Hepatocyte (in vitro differentiated cells): Measurements from ENCODE around the gene GNA14. TPM values are rescaled to one million over a fixed set of nuclear protein-coding genes. Genes with fewer than 3 reads are reported as not detected.
"Not testable (repeated sequence)": the region's sequence is repeated elsewhere in the genome, so short reads cannot be mapped to it uniquely, and the experiment has no call there.

ENCODE experiments used
- DNase-seq: peaks from one replicate; pipeline ENCODE4 v3.0.0-alpha.2; 2016; ENCODE audit warnings: low spot score
- H2AFZ ChIP-seq: fragments of 200-600 bp; sonication (generic); 2 replicates; pipeline ENCODE4 v1.6.0; 2016; ENCODE audit warnings: antibody characterized with exemption, mild to moderate bottlenecking
- H3K27ac ChIP-seq: fragments of 200-600 bp; sonication (generic); 2 replicates; pipeline ENCODE4 v1.5.1; 2016; ENCODE audit warnings: mild to moderate bottlenecking
- H3K27me3 ChIP-seq: fragments of 200-600 bp; sonication (generic); 2 replicates; pipeline ENCODE4 v1.6.1; 2016
- H3K36me3 ChIP-seq: fragments of 200-600 bp; sonication (generic); replicated peaks from 2 replicates; pipeline ENCODE4 v1.5.1; 2016; ENCODE audit warnings: low read depth; ENCODE audit not compliant: insufficient read depth
- H3K4me1 ChIP-seq: fragments of 200-600 bp; sonication (generic); 2 replicates; pipeline ENCODE4 v1.5.1; 2016; ENCODE audit warnings: mild to moderate bottlenecking, moderate library complexity; ENCODE audit not compliant: insufficient read depth
- H3K4me2 ChIP-seq: fragments of 200-600 bp; sonication (generic); 2 replicates; pipeline ENCODE4 v1.6.0; 2016
- H3K4me3 ChIP-seq: fragments of 200-600 bp; sonication (generic); 2 replicates; pipeline ENCODE4 v1.5.1; 2016; ENCODE audit warnings: mild to moderate bottlenecking
- H3K79me2 ChIP-seq: fragments of 200-600 bp; sonication (generic); 2 replicates; pipeline ENCODE4 v1.6.0; 2017; ENCODE audit warnings: mild to moderate bottlenecking
- H3K9me2 ChIP-seq: fragments of 200-600 bp; sonication (generic); replicated peaks from 2 replicates; pipeline ENCODE4 v1.6.0; 2017; ENCODE audit warnings: mild to moderate bottlenecking; ENCODE audit not compliant: insufficient read depth
- H3K9me3 ChIP-seq: fragments of 200-600 bp; sonication (generic); 2 replicates; pipeline ENCODE4 v1.5.1; 2016; ENCODE audit warnings: low read depth, mild to moderate bottlenecking
- H4K20me1 ChIP-seq: fragments of 200-600 bp; sonication (generic); 2 replicates; pipeline ENCODE4 v1.6.0; 2016; ENCODE audit warnings: mild to moderate bottlenecking; ENCODE audit not compliant: insufficient read depth, poor library complexity, severe bottlenecking
- EZH2 ChIP-seq: fragments of 200-600 bp; sonication (generic); IDR thresholded peaks from 2 replicates; pipeline ENCODE4 v1.6.1; 2016; ENCODE audit warnings: antibody characterized with exemption, mild to moderate bottlenecking, borderline replicate concordance
- EZH2phosphoT487 ChIP-seq: fragments of 200-600 bp; sonication (generic); IDR thresholded peaks from one replicate; pipeline ENCODE4 v1.6.1; 2018; ENCODE audit warnings: antibody characterized with exemption, mild to moderate bottlenecking, low read depth, moderate library complexity; ENCODE audit not compliant: unreplicated experiment, severe bottlenecking
- WGBS: methylation state at CpG from one replicate; pipeline ENCODE4 v1.1.6; 2016; ENCODE audit warnings: low lambda C conversion rate; ENCODE audit errors: missing lambda C conversion rate; 5-methylcytosine and 5-hydroxymethylcytosine counted together
- polyA plus RNA-seq: library from polyadenylated mRNA; unstranded; fragments of >200 nt; fragmentation: Nextera tagmentation; extraction: Ambion mirVana; gene quantifications from 2 replicates; pipeline ENCODE4 v1.2.1, GENCODE V29; 2016
- total RNA-seq: library from RNA; depleted of rRNA; stranded (reverse); fragments of >200 nt; gene quantifications from 2 replicates; pipeline ENCODE4 v1.2.3, GENCODE V29; 2014
- TF ChIP-seq, protein P1 (sequence below): fragments of 200-600 bp; sonication (generic); IDR thresholded peaks from 2 replicates; pipeline ENCODE4 v1.5.1; 2016; ENCODE audit warnings: antibody characterized with exemption, mild to moderate bottlenecking; ENCODE audit not compliant: poor library complexity

GNA14 gene
- total and polyA plus RNA-seq, 2 experiments from 2014 or later = 1.2 to 3.1 TPM

DNA sequence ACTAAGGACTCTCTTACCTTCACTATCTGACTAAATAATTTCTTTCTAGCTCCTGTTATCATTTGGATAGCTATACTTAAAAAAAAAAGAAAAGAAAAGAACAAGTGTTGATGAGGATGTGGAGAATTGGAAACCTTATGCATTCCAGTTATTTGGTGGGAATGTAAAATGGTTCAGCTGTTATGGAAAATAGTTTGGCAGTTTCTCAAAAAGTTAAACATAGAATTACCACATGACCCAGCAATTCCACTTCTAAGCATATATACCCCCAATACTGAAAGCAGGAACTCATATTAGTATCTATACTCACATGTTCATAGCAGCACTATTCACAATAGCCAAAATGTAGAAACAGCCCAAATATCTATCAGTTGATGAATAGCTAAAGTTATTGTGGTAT is 61.1 kb downstream of the GNA14 start:
- Histone ChIP-seq H3K27ac (no peak overlapping the region), H3K9me3 (no peaks in the 10 kb centered on the region), H4K20me1 (no peaks in the 10 kb centered on the region), H3K4me2 (no peak overlapping the region), H3K27me3 (no peaks in the 10 kb centered on the region), H3K4me1 (peaks cover 19% of the 10 kb centered on the region), H2AFZ (no peak overlapping the region), H3K79me2 (no peaks in the 10 kb centered on the region), H3K36me3 (no peaks in the 10 kb centered on the region), H3K9me2 (no peaks in the 10 kb centered on the region), H3K4me3 (no peak overlapping the region)
- no peak for DNase-seq
- no peak for TF ChIP-seq EZH2

DNA sequence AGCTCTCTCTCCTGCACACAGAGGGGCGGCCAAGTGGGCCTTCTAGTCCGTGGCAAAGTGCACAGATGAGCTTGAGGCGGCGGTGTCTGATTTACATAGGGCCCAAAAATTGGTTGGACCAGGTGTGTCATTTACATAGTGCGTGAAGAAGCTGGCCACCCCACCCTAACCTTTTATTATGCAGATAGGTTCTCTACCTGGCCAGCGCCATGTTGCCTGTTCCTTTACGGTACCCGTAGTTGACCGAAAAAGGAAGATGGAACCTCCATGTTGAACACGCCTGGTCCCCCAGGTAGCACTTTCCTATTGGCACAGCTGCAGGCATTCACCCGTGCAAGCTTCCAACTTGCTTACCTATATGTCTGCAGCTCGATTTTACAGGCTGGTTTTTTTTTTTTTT is 61.5 kb downstream of the GNA14 start:
- Histone ChIP-seq H3K9me2 (no peaks in the 10 kb centered on the region), H3K4me2 (no peak overlapping the region), H4K20me1 (no peaks in the 10 kb centered on the region), H3K27ac (no peak overlapping the region), H3K27me3 (no peaks in the 10 kb centered on the region), H3K79me2 (no peaks in the 10 kb centered on the region), H3K36me3 (no peaks in the 10 kb centered on the region), H3K9me3 (no peaks in the 10 kb centered on the region), H2AFZ (no peak overlapping the region), H3K4me1 (peaks cover 19% of the 10 kb centered on the region), H3K4me3 (no peak overlapping the region)
- TF ChIP-seq, protein P1, sequence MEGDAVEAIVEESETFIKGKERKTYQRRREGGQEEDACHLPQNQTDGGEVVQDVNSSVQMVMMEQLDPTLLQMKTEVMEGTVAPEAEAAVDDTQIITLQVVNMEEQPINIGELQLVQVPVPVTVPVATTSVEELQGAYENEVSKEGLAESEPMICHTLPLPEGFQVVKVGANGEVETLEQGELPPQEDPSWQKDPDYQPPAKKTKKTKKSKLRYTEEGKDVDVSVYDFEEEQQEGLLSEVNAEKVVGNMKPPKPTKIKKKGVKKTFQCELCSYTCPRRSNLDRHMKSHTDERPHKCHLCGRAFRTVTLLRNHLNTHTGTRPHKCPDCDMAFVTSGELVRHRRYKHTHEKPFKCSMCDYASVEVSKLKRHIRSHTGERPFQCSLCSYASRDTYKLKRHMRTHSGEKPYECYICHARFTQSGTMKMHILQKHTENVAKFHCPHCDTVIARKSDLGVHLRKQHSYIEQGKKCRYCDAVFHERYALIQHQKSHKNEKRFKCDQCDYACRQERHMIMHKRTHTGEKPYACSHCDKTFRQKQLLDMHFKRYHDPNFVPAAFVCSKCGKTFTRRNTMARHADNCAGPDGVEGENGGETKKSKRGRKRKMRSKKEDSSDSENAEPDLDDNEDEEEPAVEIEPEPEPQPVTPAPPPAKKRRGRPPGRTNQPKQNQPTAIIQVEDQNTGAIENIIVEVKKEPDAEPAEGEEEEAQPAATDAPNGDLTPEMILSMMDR = no peak
- TF ChIP-seq EZH2phosphoT487 (no peak), EZH2 (no peak)
- WGBS = 95% methylated on average over 12 of the region's 12 CpGs
- no peak for DNase-seq

DNA sequence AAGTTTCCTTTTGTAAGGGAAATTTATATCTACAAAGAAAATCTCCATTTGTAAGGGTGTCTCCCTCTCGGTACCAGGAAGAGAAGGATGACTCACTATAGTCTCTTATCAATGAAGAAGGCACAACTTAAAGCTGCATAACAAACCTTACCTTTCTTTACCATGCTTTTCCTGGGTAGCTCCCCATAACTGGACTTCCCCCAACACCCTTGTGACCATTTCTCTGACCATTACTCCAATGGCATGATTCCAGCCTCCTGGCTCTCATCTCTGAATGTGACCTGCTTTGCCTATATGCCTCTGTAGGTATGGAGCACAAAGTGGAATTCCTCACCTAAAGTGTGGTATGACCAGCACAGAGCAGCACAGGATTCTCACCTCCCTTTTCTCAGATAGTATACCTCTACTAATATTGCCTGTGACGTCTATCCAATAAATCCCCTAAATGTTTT is 62.8 kb downstream of the GNA14 start:
- DNase-seq = no peak
- WGBS = 55% methylated on average over 2 of the region's 2 CpGs
- Histone ChIP-seq H3K9me2 (no peaks in the 10 kb centered on the region), H2AFZ (no peak overlapping the region), H3K36me3 (no peaks in the 10 kb centered on the region), H3K9me3 (no peaks in the 10 kb centered on the region), H3K4me2 (no peak overlapping the region), H3K4me1 (peaks cover 19% of the 10 kb centered on the region), H4K20me1 (no peaks in the 10 kb centered on the region), H3K27me3 (no peaks in the 10 kb centered on the region), H3K4me3 (no peak overlapping the region), H3K27ac (no peak overlapping the region), H3K79me2 (no peaks in the 10 kb centered on the region)
- TF ChIP-seq, protein P1 = no peak
- TF ChIP-seq EZH2 = no peak
- no peak for TF ChIP-seq EZH2phosphoT487

DNA sequence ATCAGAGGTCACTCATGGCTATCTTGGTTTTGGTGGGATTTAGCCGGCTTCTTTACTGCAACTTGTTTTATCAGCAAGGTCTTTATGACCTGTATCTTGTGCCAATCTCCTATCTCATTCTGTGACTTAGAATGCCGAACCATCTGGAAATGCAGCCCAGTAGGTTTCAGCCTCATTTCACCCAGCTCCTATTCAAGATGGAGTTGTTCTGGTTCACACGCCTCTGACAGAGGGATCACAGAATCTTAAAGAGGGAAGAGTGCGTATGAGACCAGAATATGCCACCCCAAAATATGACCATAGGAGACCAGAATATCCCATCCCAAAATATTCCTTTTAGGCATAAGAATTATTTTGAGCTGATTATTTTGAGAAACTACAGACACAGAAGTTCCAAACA is 63.2 kb downstream of the GNA14 start:
- WGBS = 82% methylated on average over 4 of the region's 4 CpGs
- not testable (repeated sequence) for H3K27ac ChIP-seq, H3K4me2 ChIP-seq, DNase-seq, H3K79me2 ChIP-seq, H3K9me2 ChIP-seq, H3K9me3 ChIP-seq, H4K20me1 ChIP-seq, H3K4me3 ChIP-seq, H3K27me3 ChIP-seq, H3K36me3 ChIP-seq, H2AFZ ChIP-seq
- peaks cover 17% of the 10 kb centered on the region for H3K4me1 ChIP-seq
